HG02973 (cell line): ENCODE measurements around the gene XRN2.

Source experiments
- ATAC-seq: cut with Tn5 transposase; IDR thresholded peaks from one replicate; pipeline ENCODE4 v1.9.1; 2021; ENCODE audit warnings: moderate library complexity; ENCODE audit not compliant: unreplicated experiment

The XRN2 gene, protein sequence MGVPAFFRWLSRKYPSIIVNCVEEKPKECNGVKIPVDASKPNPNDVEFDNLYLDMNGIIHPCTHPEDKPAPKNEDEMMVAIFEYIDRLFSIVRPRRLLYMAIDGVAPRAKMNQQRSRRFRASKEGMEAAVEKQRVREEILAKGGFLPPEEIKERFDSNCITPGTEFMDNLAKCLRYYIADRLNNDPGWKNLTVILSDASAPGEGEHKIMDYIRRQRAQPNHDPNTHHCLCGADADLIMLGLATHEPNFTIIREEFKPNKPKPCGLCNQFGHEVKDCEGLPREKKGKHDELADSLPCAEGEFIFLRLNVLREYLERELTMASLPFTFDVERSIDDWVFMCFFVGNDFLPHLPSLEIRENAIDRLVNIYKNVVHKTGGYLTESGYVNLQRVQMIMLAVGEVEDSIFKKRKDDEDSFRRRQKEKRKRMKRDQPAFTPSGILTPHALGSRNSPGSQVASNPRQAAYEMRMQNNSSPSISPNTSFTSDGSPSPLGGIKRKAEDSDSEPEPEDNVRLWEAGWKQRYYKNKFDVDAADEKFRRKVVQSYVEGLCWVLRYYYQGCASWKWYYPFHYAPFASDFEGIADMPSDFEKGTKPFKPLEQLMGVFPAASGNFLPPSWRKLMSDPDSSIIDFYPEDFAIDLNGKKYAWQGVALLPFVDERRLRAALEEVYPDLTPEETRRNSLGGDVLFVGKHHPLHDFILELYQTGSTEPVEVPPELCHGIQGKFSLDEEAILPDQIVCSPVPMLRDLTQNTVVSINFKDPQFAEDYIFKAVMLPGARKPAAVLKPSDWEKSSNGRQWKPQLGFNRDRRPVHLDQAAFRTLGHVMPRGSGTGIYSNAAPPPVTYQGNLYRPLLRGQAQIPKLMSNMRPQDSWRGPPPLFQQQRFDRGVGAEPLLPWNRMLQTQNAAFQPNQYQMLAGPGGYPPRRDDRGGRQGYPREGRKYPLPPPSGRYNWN

GRCh38 chr20:21303061-21303871 is at the start of gene XRN2:
Gene XRN2, plus strand, starts transcription at chr20:21303331. Its CDS starts 68 bp downstream, at chr20:21303399.
- peak; percentile 92 for ATAC-seq

DNA sequence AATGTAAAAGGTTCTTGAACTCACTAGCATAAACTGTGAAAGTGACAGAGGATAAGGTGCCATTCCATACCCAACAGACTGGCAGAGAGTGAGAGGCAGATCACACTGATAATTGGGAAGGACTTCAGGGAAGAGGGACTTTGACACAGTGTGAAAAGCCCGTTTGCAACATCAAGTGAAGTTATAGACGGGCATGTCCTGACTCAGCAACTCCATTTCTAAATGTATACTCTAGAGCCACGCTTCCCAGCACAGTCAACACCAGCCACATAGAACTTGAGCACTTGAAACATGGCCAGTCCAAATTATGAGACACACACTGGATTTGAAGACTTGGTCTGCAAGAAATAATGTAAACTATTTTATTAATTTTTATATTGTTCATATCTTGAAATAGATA is 45.9 kb upstream of the XRN2 start:
- no peak for ATAC-seq

- no peak for ATAC-seq
These were observed 44.7 kb upstream of the XRN2 start for GRCh38 chr20:21258411-21258810.

GRCh38 chr20:21259346-21259745 is 43.8 kb upstream of the XRN2 start:
- no peak for ATAC-seq

DNA sequence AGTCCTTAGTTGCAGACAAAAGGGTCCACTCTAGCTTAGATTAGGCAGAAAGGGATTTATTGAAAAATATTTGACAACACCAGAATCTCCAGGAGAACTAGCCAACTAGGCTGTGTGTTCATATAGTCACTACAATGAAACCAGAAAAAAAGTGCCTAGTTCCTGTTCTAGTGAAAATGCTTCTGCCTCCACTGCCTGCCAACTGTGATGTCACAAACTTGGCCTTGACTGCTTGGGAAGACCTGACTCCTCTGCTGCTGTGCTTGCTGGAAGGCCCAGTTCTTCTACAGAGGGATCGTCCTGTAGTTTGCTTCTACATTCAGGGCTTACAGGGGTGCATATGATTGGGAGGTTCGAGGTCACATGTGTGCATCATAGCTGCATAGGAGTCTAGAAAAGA is 40.3 kb upstream of the XRN2 start:
- no peak for ATAC-seq

DNA sequence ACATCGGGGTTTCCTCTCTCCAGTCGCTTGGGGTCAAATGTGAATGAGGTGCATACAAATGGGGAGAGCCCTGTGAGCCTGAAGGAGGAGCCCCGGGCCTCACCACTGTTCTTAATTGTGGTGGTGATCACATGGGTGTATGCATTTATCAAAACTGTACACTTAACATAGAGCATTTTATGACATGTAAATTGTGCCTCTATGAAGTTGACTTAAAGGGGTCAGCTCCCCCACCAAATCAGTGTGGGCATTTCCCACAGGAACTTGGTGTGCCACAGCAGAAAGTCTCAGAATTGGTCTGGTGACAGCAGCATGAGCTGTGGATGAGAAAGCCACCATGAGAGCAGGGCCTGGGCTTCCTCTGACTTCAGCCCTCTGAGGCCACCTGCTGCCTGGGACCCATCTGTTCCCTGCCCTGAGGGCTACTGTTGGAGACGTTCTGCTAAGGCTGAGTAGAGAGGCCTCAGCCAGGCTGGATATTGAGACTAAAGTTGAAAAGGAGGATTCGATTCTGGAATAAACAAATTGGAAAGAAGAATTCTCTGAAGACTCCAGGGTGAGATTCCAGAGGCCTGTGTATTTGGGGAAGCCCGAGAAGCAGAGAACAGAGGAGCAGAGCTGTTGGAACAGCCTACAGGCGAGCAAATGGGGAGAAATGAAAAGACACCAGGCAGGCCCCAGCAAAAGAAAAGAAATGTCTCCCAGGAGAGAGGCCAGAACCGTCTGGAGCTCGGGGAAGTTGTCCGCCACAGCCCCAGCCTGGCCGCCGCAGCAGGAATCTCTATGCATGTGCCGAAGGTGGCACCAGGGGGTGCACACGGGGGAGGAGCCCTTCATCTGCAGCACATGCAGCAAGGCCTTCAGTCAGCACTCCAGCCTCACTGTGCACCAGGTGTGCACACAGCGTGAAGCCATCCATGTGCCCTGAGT is 37.6 kb upstream of the XRN2 start:
- ATAC-seq = no peak

GRCh38 chr20:21266191-21266536 is 37.0 kb upstream of the XRN2 start:
- no peak for ATAC-seq

- ATAC-seq = no peak
These were observed 33.4 kb upstream of the XRN2 start for GRCh38 chr20:21269772-21270171.

DNA sequence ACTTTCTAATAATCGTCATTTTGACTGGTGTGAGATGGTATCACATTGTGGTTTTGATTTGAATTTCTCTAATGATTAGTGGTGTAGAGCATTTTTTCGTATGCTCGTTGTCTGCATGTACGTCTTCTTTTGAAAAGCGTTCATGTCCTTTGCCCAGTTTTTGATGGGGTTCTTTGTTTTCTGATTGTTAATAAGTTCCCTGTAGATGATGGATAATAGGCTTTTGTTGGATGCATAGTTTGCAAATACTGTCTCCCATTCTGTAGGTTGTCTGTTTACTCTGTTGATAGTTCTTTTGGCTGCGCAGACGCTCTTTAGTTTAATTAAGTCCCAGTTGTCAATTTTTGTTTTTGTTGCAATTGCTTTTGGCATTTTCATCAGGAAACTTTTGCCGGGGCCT is 32.3 kb upstream of the XRN2 start:
- no peak for ATAC-seq

DNA sequence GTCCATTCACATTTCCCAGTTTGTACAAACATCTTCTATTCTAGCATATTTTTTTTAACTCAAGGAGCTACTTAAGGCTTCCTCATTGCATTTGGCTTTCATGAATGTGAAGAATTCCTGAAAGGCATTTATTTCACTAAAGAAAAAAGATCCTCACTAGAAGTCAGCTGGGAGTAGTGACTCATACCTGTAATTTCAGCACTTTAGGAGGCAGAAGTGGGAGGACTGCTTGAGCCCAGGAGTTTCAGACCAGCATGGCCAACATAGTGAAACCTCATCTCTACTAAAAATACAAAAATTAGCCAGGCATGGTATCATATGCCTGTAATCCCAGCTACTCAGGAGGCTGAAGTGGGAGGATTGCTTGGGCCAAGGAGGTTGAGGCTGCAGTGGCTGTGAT is 30.9 kb upstream of the XRN2 start:
- ATAC-seq = peak; percentile 58

- peak; percentile 77 for ATAC-seq
These were observed 30.5 kb upstream of the XRN2 start for GRCh38 chr20:21272679-21273078.

GRCh38 chr20:21273755-21274386 is 29.3 kb upstream of the XRN2 start:
- ATAC-seq = no peak

- ATAC-seq = no peak
These were observed 24.3 kb upstream of the XRN2 start for GRCh38 chr20:21278829-21279228.

- ATAC-seq = no peak
These were observed 23.2 kb upstream of the XRN2 start for GRCh38 chr20:21279706-21280521.

- peak; percentile 73 for ATAC-seq
These were observed 22.6 kb upstream of the XRN2 start for GRCh38 chr20:21280522-21281016.

GRCh38 chr20:21286775-21287174 is 16.4 kb upstream of the XRN2 start:
- no peak for ATAC-seq

GRCh38 chr20:21288587-21289370 is 14.4 kb upstream of the XRN2 start:
- ATAC-seq = no peak

DNA sequence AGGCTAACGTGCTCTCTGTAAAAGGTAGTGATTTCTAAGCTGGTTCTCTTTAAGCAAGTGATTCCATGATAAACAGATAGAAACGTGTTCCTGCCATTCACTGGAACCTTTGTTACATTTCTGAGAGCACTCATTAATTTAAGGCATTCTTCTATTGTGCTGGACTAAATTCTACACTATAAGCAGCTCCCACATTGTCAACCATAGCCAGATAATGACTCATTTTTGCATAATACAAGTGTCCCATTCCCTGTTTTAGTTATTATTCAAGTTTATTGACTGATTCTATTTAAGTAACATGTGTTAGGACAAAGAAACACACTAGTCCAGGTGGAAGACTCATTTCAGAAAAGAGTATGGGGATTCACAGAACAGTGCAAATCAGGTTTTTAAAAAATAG is 13.5 kb upstream of the XRN2 start:
- ATAC-seq = no peak
